GM06990 (cell line): ENCODE data around the gene ARHGAP25.

Source experiments
- DNase-seq: peaks from one replicate; pipeline ENCODE4 v3.0.0-alpha.2; 2011; ENCODE audit not compliant: insufficient read length; ENCODE audit errors: extremely low read depth
- H3K27me3 ChIP-seq: replicated peaks from 2 replicates; pipeline ENCODE4 v1.6.0; 2011; ENCODE audit warnings: low read length; ENCODE audit not compliant: control insufficient read depth, insufficient read depth
- H3K36me3 ChIP-seq: 2 replicates; pipeline ENCODE4 v1.5.1; 2011; ENCODE audit warnings: low read length; ENCODE audit not compliant: control insufficient read depth, insufficient read depth
- H3K4me3 ChIP-seq: replicated peaks from 2 replicates; pipeline ENCODE4 v1.5.1; 2011; ENCODE audit warnings: low read depth, mild to moderate bottlenecking, control low read depth, low read length
- TF ChIP-seq, protein P1 (sequence below): IDR thresholded peaks from 2 replicates; pipeline ENCODE4 v1.5.1; 2011; ENCODE audit warnings: low read length, control low read depth, mild to moderate bottlenecking, inconsistent platforms; ENCODE audit not compliant: insufficient read depth, poor library complexity, severe bottlenecking

The ARHGAP25 gene

DNA sequence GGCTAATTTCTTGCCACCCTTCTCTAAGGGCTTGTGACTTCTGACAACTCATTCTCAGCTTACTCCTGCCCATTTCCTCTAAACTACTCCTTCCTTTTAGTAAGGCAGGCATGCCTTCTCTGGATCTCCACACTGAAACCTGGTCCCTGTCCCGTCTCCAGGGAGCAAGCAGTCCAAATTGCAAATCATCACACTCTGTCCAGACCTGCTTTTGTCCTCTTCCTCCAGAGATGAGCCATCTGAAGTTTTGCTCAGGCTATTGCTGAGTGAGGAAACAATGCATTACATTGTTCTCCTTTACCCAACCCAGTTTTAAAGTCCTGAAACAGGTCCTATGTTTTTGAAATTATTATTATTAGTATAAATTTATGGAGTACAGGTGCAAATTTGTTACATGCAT lies 57.3 kb downstream of the ARHGAP25 start:
- TF ChIP-seq, protein P1, sequence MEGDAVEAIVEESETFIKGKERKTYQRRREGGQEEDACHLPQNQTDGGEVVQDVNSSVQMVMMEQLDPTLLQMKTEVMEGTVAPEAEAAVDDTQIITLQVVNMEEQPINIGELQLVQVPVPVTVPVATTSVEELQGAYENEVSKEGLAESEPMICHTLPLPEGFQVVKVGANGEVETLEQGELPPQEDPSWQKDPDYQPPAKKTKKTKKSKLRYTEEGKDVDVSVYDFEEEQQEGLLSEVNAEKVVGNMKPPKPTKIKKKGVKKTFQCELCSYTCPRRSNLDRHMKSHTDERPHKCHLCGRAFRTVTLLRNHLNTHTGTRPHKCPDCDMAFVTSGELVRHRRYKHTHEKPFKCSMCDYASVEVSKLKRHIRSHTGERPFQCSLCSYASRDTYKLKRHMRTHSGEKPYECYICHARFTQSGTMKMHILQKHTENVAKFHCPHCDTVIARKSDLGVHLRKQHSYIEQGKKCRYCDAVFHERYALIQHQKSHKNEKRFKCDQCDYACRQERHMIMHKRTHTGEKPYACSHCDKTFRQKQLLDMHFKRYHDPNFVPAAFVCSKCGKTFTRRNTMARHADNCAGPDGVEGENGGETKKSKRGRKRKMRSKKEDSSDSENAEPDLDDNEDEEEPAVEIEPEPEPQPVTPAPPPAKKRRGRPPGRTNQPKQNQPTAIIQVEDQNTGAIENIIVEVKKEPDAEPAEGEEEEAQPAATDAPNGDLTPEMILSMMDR = no peak

DNA sequence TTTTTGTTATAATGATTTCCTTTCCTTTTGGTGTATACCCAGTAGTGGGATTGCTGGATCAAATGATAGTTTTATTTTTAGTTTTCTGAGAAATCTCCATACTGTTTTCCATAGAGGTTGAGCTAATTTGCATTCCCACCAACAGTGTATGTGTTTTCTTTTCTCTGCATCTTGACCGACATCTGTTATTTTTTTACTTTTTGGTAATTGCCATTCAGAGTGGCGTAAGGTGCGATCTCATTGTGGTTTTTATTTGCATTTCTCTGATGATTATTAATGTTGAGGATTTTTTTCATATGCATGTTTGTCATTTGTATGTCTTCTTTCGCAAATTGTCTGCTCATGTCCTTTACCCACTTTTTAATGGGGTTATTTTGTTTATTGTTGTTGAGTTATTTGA lies 58.1 kb downstream of the ARHGAP25 start:
- no peak for DNase-seq
- no peaks in the 10 kb centered on the region for H3K36me3 ChIP-seq
- TF ChIP-seq, protein P1 = no peak
- no peak overlapping the region for H3K4me3 ChIP-seq
- no peaks in the 10 kb centered on the region; the same call in 1 of the 2 replicates for H3K27me3 ChIP-seq

More for the DNA sequence above, 57.3 kb downstream of the ARHGAP25 start:
- Histone ChIP-seq H3K4me3 (no peak overlapping the region), H3K27me3 (no peaks in the 10 kb centered on the region; the same call in 1 of the 2 replicates), H3K36me3 (no peaks in the 10 kb centered on the region)
- DNase-seq = no peak

- Histone ChIP-seq H3K4me3 (no peak overlapping the region), H3K36me3 (no peaks in the 10 kb centered on the region), H3K27me3 (no peaks in the 10 kb centered on the region)
- DNase-seq = no peak
- TF ChIP-seq, protein P1 = no peak
Measured at GRCh38 chr2:68796295-68796905, 61.8 kb downstream of the ARHGAP25 start.

GRCh38 chr2:68798569-68798968 lies 64.0 kb downstream of the ARHGAP25 start:
- Histone ChIP-seq H3K27me3 (no peaks in the 10 kb centered on the region), H3K36me3 (no peaks in the 10 kb centered on the region), H3K4me3 (no peak overlapping the region)
- TF ChIP-seq, protein P1 = no peak
- DNase-seq = no peak

- no peak for DNase-seq
- Histone ChIP-seq H3K36me3 (no peaks in the 10 kb centered on the region), H3K27me3 (no peaks in the 10 kb centered on the region), H3K4me3 (no peak overlapping the region)
- TF ChIP-seq, protein P1 = no peak
Measured at GRCh38 chr2:68799140-68800026, 64.8 kb downstream of the ARHGAP25 start.
